Activated CD4-positive, alpha-beta T cell treated with anti-CD3 and anti-CD28 coated beads, Interleukin-2, amount 50 U/mL, for 16 hours (primary cell): ENCODE measurements around the gene EGFR.

Source experiments
- DNase-seq: peaks from one replicate; pipeline ENCODE4 v3.0.0-alpha.2; 2020

EGFR gene

DNA sequence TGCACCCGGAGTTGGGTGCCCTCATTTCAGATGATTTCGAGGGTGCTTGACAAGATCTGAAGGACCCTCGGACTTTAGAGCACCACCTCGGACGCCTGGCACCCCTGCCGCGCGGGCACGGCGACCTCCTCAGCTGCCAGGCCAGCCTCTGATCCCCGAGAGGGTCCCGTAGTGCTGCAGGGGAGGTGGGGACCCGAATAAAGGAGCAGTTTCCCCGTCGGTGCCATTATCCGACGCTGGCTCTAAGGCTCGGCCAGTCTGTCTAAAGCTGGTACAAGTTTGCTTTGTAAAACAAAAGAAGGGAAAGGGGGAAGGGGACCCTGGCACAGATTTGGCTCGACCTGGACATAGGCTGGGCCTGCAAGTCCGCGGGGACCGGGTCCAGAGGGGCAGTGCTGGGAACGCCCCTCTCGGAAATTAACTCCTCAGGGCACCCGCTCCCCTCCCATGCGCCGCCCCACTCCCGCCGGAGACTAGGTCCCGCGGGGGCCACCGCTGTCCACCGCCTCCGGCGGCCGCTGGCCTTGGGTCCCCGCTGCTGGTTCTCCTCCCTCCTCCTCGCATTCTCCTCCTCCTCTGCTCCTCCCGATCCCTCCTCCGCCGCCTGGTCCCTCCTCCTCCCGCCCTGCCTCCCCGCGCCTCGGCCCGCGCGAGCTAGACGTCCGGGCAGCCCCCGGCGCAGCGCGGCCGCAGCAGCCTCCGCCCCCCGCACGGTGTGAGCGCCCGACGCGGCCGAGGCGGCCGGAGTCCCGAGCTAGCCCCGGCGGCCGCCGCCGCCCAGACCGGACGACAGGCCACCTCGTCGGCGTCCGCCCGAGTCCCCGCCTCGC is at the start of gene EGFR:
Gene EGFR, plus strand, starts transcription at position 657 of the 830 bp plus-strand sequence. CDS start 261 bp downstream, outside the sequence.
- DNase-seq: no peak

- no peak for DNase-seq
These were observed 49.4 kb upstream of the EGFR start for GRCh38 chr7:54969208-54969967.

- no peak for DNase-seq
These were observed 46.0 kb upstream of the EGFR start for GRCh38 chr7:54972733-54973294.

DNA sequence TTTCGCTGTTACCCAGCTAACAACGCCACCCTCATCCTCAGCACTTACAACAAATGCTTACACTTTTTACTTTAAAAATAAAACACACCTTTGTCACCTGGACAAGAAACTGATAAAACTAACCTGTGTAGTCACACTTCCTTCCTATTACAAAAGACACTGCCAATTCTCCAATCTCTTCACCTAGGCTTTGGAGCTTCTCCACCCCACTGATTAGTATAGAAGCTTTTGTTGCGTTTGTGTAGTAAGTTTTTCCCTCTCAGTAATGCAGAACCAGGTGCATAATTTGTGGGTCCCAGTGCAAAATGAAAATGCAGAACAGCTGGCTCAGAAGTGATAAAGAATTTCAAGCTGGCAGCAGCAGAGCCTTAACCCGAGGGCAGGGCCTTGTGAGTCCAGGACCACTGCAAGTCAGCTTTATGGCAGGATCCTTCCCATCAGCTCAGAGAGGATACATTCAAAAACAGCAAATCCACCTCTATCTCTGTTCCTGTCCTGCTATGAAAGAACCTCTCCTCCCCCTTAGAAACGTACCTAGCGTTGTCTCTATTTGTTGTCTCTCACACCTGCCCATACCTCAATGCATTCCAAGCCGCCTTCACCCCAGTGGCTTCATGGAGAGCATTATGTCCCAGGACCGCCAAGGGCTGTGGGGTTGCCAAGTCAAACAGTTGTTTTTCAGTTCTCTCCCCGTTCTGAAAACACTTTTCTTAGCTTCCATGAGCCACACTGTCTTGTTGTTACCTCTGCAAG is 40.3 kb upstream of the EGFR start:
- no peak for DNase-seq

GRCh38 chr7:54980521-54980920 is 38.3 kb upstream of the EGFR start:
- DNase-seq: no peak

- DNase-seq: no peak
These were observed 36.9 kb upstream of the EGFR start for GRCh38 chr7:54981913-54982312.

- DNase-seq: no peak
These were observed 33.1 kb upstream of the EGFR start for GRCh38 chr7:54985426-54986330.

DNA sequence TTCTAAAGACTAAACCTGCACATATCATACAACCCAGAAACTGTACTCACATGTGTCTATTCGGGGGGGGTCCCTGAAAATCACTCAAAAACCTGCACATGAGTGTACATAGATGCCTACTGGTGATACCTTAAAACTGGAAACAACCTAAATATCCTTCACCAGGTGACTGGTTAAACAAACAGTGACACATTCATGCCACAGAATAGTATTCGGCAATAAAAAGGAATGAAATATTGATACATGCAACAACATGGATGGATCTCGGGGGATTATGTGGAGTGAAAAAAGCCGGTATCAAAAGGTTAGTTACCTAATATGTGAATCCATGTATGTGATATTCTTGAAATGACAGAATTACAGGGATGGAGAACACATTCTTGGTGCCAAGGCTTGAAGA is 32.1 kb upstream of the EGFR start:
- no peak for DNase-seq

GRCh38 chr7:54987772-54988171 is 31.0 kb upstream of the EGFR start:
- no peak for DNase-seq

GRCh38 chr7:54988516-54988915 is 30.3 kb upstream of the EGFR start:
- no peak for DNase-seq

GRCh38 chr7:54989453-54990225 is 29.2 kb upstream of the EGFR start:
- no peak for DNase-seq

- no peak for DNase-seq
These were observed 27.5 kb upstream of the EGFR start for GRCh38 chr7:54991341-54991740.

GRCh38 chr7:54992871-54993475 is 25.8 kb upstream of the EGFR start:
- DNase-seq: no peak

DNA sequence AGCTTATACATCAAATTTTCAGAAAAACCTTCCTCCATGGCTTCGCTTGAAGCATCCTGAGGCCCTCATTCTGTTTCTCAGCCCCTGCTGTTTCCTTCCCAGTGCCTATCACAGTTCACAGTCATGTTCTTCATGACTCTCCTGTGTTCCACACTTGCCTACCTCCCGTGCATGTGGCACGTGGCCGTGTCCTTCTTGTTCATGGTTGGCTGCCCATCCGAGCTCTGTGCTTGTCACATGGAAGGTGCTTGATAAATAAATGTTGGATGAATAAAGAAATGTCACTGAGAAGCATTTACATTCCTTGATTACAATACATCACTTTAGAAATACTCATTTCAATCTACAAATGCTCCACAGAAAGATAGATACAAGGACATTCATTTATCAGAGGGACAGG is 23.7 kb upstream of the EGFR start:
- DNase-seq: no peak

GRCh38 chr7:54995610-54996363 is 23.0 kb upstream of the EGFR start:
- peak; percentile 71 for DNase-seq

GRCh38 chr7:54996391-54996790 is 22.4 kb upstream of the EGFR start:
- DNase-seq: no peak

DNA sequence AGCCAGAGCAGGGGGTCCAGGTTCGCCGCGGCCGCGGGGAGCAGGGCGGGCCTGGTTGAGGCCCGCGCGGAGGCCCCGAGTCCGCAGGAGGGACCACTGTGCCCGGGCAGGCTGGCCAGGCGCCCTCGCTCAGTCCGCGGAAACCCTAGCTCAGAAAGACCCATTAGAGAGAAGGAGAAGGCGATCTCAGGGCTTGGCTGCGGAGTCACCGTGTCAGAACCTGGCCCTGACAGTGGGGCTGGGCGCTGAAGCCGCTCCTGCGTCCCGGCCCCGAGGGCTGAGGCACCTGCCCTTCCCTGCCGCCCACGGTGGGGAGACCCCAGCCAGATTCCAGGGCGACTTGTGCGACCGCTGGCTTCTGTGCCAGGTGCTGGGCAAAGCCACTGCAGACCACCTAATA is 14.2 kb upstream of the EGFR start:
- DNase-seq: no peak

DNA sequence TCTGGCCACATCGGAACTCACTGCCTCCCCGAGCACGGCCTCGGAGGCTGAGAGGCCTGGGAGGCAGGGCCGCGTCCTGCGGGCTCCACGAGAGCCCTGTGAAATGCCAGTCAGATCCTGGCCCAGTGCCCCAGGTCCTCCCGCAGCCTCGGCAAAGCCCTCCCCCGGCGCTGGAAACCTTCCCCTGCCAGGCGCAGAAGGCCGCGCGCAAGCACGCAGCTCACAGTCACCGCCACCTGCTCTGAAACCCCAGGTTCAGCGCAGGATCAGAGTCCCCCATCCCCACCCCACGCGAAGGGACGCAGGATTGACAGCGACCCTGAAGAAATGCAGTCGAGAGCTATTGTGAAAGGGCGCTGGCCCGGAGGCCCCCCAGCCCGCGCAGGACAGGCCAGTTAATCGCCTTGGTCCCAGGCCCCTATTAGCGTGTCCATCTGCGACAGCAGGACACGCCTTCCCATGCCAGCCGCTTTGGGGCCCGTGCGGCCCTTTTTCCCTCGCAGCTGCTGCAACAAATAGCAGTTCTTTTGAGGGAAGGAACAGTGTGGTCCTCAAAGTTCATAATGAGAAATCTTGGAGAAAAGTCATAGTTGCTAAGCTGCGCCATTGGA is 13.5 kb upstream of the EGFR start:
- no peak for DNase-seq

GRCh38 chr7:55006499-55006898 is 12.3 kb upstream of the EGFR start:
- no peak for DNase-seq

GRCh38 chr7:55013851-55014250 is 5.0 kb upstream of the EGFR start:
- DNase-seq: no peak
